K562 (cell line): ENCODE data around the gene CTAG1B. TPM values are rescaled to one million over a fixed set of nuclear protein-coding genes. Genes with fewer than 3 reads are reported as not detected.

ENCODE experiments used
- ATAC-seq: fragments of 200-7000 bp; cut with Tn5 transposase; 3 replicates; pipeline ENCODE4 v1.9.1; 2020; ENCODE audit warnings: moderate library complexity
- BruUV-seq: library from RNA; stranded (reverse); fragments of 400-500 nt; replicated peaks from 2 replicates; lab custom pipeline; 2021; lab: Mats Ljungman, UMichigan
- CTCF ChIA-PET: fragments of 300-600 bp; formaldehyde crosslinking; extraction: SDS; loops from one replicate; lab custom pipeline; 2021; ENCODE audit warnings: low intra/inter-chr PET ratio; lab: Yijun Ruan, JAX
- POLR2A ChIA-PET: fragments of 300-600, 350-650 bp; sonication (Branson Sonifier 250); formaldehyde crosslinking; extraction: SDS; loops from one replicate; lab custom pipeline; 2021; ENCODE audit warnings: antibody characterized with exemption, inconsistent platforms; lab: Yijun Ruan, JAX
- DNase-seq, 4 experiments: peaks; one replicate each; pipeline versions ENCODE4 v3.0.0 to v3.0.0-alpha.2; 2011 to 2018; ENCODE audit warnings: low spot score in 3 of 4, mixed read lengths in 3 of 4; ENCODE audit errors: extremely low read depth in 1 of 4
- FAIRE-seq: peaks from 2 replicates; lab custom pipeline; 2011; peaks lifted over from hg19 to GRCh38; lab: Jason Lieb, UNC
- H2AFZ ChIP-seq: 2 replicates; pipeline ENCODE4 v1.6.0; 2011; ENCODE audit warnings: low read depth, low read length, control low read depth, inconsistent platforms
- H3K27ac ChIP-seq: fragments of 200-600 bp; 3 replicates; pipeline ENCODE4 v1.8.0; 2011; ENCODE audit warnings: low read depth, mild to moderate bottlenecking, control low read depth, inconsistent platforms, low read length, moderate library complexity, mixed read lengths; ENCODE audit errors: extremely low read depth
- H3K27me3 ChIP-seq, 2 experiments: fragments of 300-600 bp in 1 of 2; 2 replicates in 1 of 2; 3 replicates in 1 of 2; pipeline versions ENCODE4 v1.6.0 to v1.8.0; 2011; ENCODE audit warnings: inconsistent platforms in 2 of 2, low read length in 2 of 2, mild to moderate bottlenecking in 1 of 2, mixed read lengths in 1 of 2, moderate library complexity in 1 of 2; ENCODE audit not compliant: control insufficient read depth in 2 of 2, insufficient read depth in 2 of 2
- H3K36me3 ChIP-seq: fragments of 300-600 bp; 3 replicates; pipeline ENCODE4 v1.8.0; 2011; ENCODE audit warnings: mild to moderate bottlenecking, low read length, inconsistent platforms; ENCODE audit not compliant: control insufficient read depth, insufficient read depth
- H3K4me1 ChIP-seq, 2 experiments: fragments of 200-600 bp in 1 of 2; replicated peaks in 1 of 2; 2 replicates in 1 of 2; 3 replicates in 1 of 2; pipeline versions ENCODE4 v1.5.1 to v1.8.0; 2011; ENCODE audit warnings: inconsistent platforms in 2 of 2, low read length in 2 of 2, mild to moderate bottlenecking in 1 of 2, mixed read lengths in 1 of 2, moderate library complexity in 1 of 2; ENCODE audit not compliant: control insufficient read depth in 2 of 2, insufficient read depth in 2 of 2
- H3K4me2 ChIP-seq: 2 replicates; pipeline ENCODE4 v1.6.1; 2011; ENCODE audit warnings: low read length, control low read depth, inconsistent platforms, mixed read lengths; ENCODE audit not compliant: insufficient read depth
- H3K4me3 ChIP-seq: fragments of 200-600 bp; sonication (generic), shearing (Covaris generic); 2 replicates; pipeline ENCODE4 v1.5.1; 2016; ENCODE audit warnings: control low read depth, inconsistent platforms
- H3K79me2 ChIP-seq: fragments of 200-600 bp; 3 replicates; pipeline ENCODE4 v1.8.0; 2011; ENCODE audit warnings: low read length, inconsistent platforms; ENCODE audit not compliant: control insufficient read depth, insufficient read depth
- H3K9ac ChIP-seq, 2 experiments: 2 replicates each; pipeline versions ENCODE4 v1.6.0 to v1.6.1; 2011; ENCODE audit warnings: low read depth in 2 of 2, low read length in 2 of 2, control low read depth in 1 of 2, inconsistent platforms in 1 of 2, mild to moderate bottlenecking in 1 of 2, mixed read lengths in 1 of 2; ENCODE audit not compliant: insufficient read depth in 1 of 2
- H3K9me1 ChIP-seq: one replicate; pipeline ENCODE4 v1.6.0; 2011; ENCODE audit warnings: inconsistent platforms, mild to moderate bottlenecking, low read length, moderate library complexity; ENCODE audit not compliant: control insufficient read depth, insufficient read depth
- H3K9me3 ChIP-seq: replicated peaks from 2 replicates; pipeline ENCODE4 v1.5.1; 2011; ENCODE audit warnings: low read depth, low read length, inconsistent platforms; ENCODE audit not compliant: control insufficient read depth, insufficient read depth
- H4K20me1 ChIP-seq: replicated peaks from 2 replicates; pipeline ENCODE4 v1.6.1; 2011; ENCODE audit warnings: low read length, inconsistent platforms, mixed read lengths; ENCODE audit not compliant: control insufficient read depth, insufficient read depth
- HDGF ChIP-seq: fragments of 450-650 bp; IDR thresholded peaks from 2 replicates; pipeline ENCODE4 v1.6.1; 2016
- HNRNPUL1 ChIP-seq: fragments of 200-400 bp; formaldehyde crosslinking; IDR thresholded peaks from 2 replicates; pipeline ENCODE4 v1.6.1; 2017; ENCODE audit warnings: low read length
- NCOR1 ChIP-seq: fragments of 450-650 bp; IDR thresholded peaks from 2 replicates; pipeline ENCODE4 v1.6.1; 2016; ENCODE audit warnings: mild to moderate bottlenecking, moderate library complexity
- SMARCA5 ChIP-seq: fragments of 450-650 bp; IDR thresholded peaks from 2 replicates; pipeline ENCODE4 v1.6.1; 2016
- SREBF2 ChIP-seq: sonication (generic); formaldehyde crosslinking; IDR thresholded peaks from 2 replicates; pipeline ENCODE4 v1.4.0; 2020; ENCODE audit warnings: mild to moderate bottlenecking, missing genetic modification reagents
- TAF15 ChIP-seq: fragments of 200-400 bp; formaldehyde crosslinking; IDR thresholded peaks from 2 replicates; pipeline ENCODE4 v1.6.1; 2017; ENCODE audit warnings: mild to moderate bottlenecking, low read depth, low read length, moderate library complexity
- TCF7 ChIP-seq: sonication (generic); IDR thresholded peaks from 2 replicates; pipeline ENCODE4 v1.6.1; 2016; ENCODE audit warnings: antibody characterized with exemption, borderline replicate concordance
- TEAD4 ChIP-seq, 2 experiments: sonication (generic) in 1 of 2; formaldehyde crosslinking in 1 of 2; IDR thresholded peaks; 2 replicates each; pipeline versions ENCODE4 v1.6.1 to v1.8.0; 2012 to 2022; ENCODE audit warnings: borderline replicate concordance in 1 of 2, inconsistent platforms in 1 of 2, low read length in 1 of 2, mild to moderate bottlenecking in 1 of 2, missing genetic modification reagents in 1 of 2
- WGBS: fragments of 100-300 bp; shearing (Covaris generic); methylation state at CpG from one replicate; pipeline ENCODE4 v1.1.6; 2016; ENCODE audit warnings: low coverage, mixed read lengths; ENCODE audit not compliant: insufficient coverage; ENCODE audit errors: missing lambda C conversion rate; 5-methylcytosine and 5-hydroxymethylcytosine counted together
- in situ Hi-C: fragments of 300-500 bp; cut with MboI; formaldehyde crosslinking; loops from 4 replicates; pipeline ENCODE4 v1.15.0; 2018; ENCODE audit warnings: inconsistent platforms, mixed read lengths
- intact Hi-C: fragments of 100-400 bp; cut with micrococcal nuclease; formaldehyde crosslinking; loops from 2 replicates; pipeline ENCODE4 v1.14.2; 2022
- polyA plus RNA-seq, 8 experiments: library from polyadenylated mRNA; depleted of rRNA in 4 of 8; stranded (reverse) in 5 of 8; unstranded in 3 of 8; fragments of >200 nt; fragmentation: Nextera tagmentation in 2 of 8; fragmentation: Illumina TruSeq in 1 of 8; extraction: Ambion mirVana in 2 of 8; extraction: Trizol in 1 of 8; gene quantifications; 2 replicates each; pipeline versions ENCODE4 v1.2.1 to v1.2.3, GENCODE V29; 2011 to 2014; ENCODE audit warnings: inconsistent platforms in 1 of 8, missing spikeins in 1 of 8
- total RNA-seq, 7 experiments: library from RNA; depleted of rRNA in 6 of 7; stranded (reverse); fragments of >200 nt in 6 of 7; fragmentation: Illumina TruSeq in 2 of 7; extraction: Trizol in 2 of 7; gene quantifications; 2 replicates each; pipeline versions ENCODE4 v1.2.1 to v1.2.3, GENCODE V29; 2011 to 2021; ENCODE audit warnings: low replicate concordance in 1 of 7
- TF ChIP-seq, protein P1 (sequence below), 2 experiments: IDR thresholded peaks in 1 of 2; conservative IDR thresholded peaks in 1 of 2; 2 replicates each; pipeline ENCODE4 v1.6.1; 2016; ENCODE audit warnings: low read depth in 2 of 2, mild to moderate bottlenecking in 1 of 2, missing compliant biosample characterization in 1 of 2, missing genetic modification characterization in 1 of 2, moderate library complexity in 1 of 2
- TF ChIP-seq, protein P2 (sequence below): fragments of 250-450 bp; sonication (Bioruptor Pico); IDR thresholded peaks from 2 replicates; pipeline ENCODE4 v1.4.0; 2020; ENCODE audit warnings: borderline replicate concordance
- TF ChIP-seq, protein P3 (sequence below), 2 experiments: fragments of 450-650 bp in 1 of 2; IDR thresholded peaks; 2 replicates each; pipeline ENCODE4 v1.6.1; 2011 to 2017; ENCODE audit warnings: low read depth in 2 of 2, antibody characterized with exemption in 1 of 2, borderline replicate concordance in 1 of 2, low read length in 1 of 2, mild to moderate bottlenecking in 1 of 2, mixed read lengths in 1 of 2; ENCODE audit not compliant: control insufficient read depth in 1 of 2

CTAG1B gene
- total and polyA plus RNA-seq, 9 of the 15 experiments (the other 6 are each of a cell fraction or from before 2014, with no cell fraction given), result not detected

DNA sequence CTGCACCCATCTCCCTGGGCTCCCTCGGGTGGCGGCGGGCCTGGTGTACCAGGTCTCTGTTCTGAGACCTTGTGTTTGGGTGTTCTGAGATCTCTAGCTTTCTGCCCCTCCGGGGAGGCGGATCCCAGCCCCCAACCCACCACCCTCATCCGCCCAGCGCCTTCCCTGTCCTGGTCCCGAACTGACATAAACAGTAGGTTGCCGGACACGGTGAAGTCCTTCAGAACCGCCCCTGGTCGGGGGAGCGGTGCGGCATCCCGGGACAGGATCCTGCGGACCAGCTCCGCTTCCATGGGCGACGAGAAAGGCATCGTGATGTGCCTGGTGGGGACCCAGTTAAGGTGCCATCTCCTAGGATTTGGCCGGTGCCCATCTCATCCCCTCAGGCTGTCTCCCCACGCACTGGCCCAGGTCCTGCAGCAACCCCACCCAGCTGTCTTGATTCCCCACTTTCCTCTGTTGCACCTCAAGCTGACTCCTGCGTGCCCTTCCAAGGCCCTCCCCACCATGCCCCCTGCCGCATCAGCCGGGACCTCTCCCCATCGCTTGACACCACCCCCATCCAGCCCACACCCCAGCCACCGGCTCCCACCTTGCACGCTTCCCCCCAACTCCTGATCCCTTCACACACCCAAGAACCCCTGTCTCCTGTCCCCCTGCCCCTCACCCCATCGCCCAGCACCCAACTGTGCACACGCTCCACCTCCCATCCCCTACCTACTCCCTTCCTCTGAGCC lies 33.4 kb upstream of the CTAG1B start:
- Histone ChIP-seq H3K4me1 (peaks cover 0 to 16% of the 10 kb centered on the region in 2 experiments; a peak in 2 of 5 replicates), H2AFZ (no peak overlapping the region), H3K79me2 (no peaks in the 10 kb centered on the region; the same call in 2 of the 3 replicates), H3K27me3 (peaks cover 7 to 26% of the 10 kb centered on the region in 2 experiments; a peak in 3 of 5 replicates), H3K9me1 (peaks cover 3% of the 10 kb centered on the region), H3K9ac (peak overlapping the region in 1 of 2 experiments; percentile 45; a peak in 1 of 4 replicates), H3K4me3 (no peak overlapping the region), H3K27ac (no peak overlapping the region), H4K20me1 (no peaks in the 10 kb centered on the region), H3K9me3 (no peaks in the 10 kb centered on the region), H3K4me2 (no peak overlapping the region), H3K36me3 (no peaks in the 10 kb centered on the region)
- BruUV-seq, result no TSS peak
- in situ Hi-C loops, result loop anchor here (10.0 kb wide), 1 partner anchor 68 kb away; the partner anchor contains the start of gene CTAG1A
- CTCF ChIA-PET, result no interaction called here
- no peak for DNase-seq
- 33% methylated on average over 18 of the region's 30 CpGs for WGBS
- FAIRE-seq, result no peak
- POLR2A ChIA-PET, result no interaction called here
- intact Hi-C loops, result no loop called here
- ATAC-seq, result no peak
- TF ChIP-seq, protein P1, sequence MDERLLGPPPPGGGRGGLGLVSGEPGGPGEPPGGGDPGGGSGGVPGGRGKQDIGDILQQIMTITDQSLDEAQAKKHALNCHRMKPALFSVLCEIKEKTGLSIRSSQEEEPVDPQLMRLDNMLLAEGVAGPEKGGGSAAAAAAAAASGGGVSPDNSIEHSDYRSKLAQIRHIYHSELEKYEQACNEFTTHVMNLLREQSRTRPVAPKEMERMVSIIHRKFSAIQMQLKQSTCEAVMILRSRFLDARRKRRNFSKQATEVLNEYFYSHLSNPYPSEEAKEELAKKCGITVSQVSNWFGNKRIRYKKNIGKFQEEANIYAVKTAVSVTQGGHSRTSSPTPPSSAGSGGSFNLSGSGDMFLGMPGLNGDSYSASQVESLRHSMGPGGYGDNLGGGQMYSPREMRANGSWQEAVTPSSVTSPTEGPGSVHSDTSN (CRISPR knock-in tag; IDR thresholded peaks at IDR 0.05; ENCODE audit: low read depth), result no peak
- TF ChIP-seq, protein P1 (tag; conservative IDR thresholded peaks at IDR 0.05; ENCODE audit: low read depth), result no peak
- TF ChIP-seq, protein P2, sequence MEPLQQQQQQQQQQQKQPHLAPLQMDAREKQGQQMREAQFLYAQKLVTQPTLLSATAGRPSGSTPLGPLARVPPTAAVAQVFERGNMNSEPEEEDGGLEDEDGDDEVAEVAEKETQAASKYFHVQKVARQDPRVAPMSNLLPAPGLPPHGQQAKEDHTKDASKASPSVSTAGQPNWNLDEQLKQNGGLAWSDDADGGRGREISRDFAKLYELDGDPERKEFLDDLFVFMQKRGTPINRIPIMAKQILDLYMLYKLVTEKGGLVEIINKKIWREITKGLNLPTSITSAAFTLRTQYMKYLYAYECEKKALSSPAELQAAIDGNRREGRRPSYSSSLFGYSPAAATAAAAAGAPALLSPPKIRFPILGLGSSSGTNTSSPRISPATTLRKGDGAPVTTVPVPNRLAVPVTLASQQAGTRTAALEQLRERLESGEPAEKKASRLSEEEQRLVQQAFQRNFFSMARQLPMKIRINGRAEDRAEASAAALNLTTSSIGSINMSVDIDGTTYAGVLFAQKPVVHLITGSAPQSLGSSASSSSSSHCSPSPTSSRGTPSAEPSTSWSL (CRISPR knock-in tag), result no peak
- TF ChIP-seq NCOR1, result no peak
- no peak for TF ChIP-seq HDGF
- no peak for TF ChIP-seq HNRNPUL1
- TF ChIP-seq TEAD4 (IDR thresholded peaks at IDR 0.05; ENCODE audit: low read length), result no peak
- TF ChIP-seq TEAD4 (CRISPR knock-in tag; IDR thresholded peaks at IDR 0.05; ENCODE audit: borderline replicate concordance), result no peak
- TF ChIP-seq SMARCA5, result no peak
- no peak for TF ChIP-seq TCF7
- TF ChIP-seq, protein P3, sequence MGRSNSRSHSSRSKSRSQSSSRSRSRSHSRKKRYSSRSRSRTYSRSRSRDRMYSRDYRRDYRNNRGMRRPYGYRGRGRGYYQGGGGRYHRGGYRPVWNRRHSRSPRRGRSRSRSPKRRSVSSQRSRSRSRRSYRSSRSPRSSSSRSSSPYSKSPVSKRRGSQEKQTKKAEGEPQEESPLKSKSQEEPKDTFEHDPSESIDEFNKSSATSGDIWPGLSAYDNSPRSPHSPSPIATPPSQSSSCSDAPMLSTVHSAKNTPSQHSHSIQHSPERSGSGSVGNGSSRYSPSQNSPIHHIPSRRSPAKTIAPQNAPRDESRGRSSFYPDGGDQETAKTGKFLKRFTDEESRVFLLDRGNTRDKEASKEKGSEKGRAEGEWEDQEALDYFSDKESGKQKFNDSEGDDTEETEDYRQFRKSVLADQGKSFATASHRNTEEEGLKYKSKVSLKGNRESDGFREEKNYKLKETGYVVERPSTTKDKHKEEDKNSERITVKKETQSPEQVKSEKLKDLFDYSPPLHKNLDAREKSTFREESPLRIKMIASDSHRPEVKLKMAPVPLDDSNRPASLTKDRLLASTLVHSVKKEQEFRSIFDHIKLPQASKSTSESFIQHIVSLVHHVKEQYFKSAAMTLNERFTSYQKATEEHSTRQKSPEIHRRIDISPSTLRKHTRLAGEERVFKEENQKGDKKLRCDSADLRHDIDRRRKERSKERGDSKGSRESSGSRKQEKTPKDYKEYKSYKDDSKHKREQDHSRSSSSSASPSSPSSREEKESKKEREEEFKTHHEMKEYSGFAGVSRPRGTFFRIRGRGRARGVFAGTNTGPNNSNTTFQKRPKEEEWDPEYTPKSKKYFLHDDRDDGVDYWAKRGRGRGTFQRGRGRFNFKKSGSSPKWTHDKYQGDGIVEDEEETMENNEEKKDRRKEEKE (IDR thresholded peaks at IDR 0.05; ENCODE audit: borderline replicate concordance in 1 of 2, control insufficient read depth in 1 of 2, low read depth in 2 of 2, low read length in 1 of 2), result no peak
- TF ChIP-seq TAF15, result no peak
- no peak for TF ChIP-seq SREBF2
